Activated CD4-positive, alpha-beta T cell treated with anti-CD3 and anti-CD28 coated beads, Interleukin-2, amount 50 U/mL, for 48 hours (primary cell): Measurements from ENCODE around the gene SLC7A4.
"Not testable (repeated sequence)": the region's sequence is repeated elsewhere in the genome, so short reads cannot be mapped to it uniquely, and the experiment has no call there.

Experiments
- DNase-seq, 2 experiments: peaks; one replicate each; pipeline ENCODE4 v3.0.0-alpha.2; 2020

The SLC7A4 gene

GRCh38 chr22:21018314-21018713, 14.0 kb downstream of the SLC7A4 start:
- no peak for DNase-seq

DNA sequence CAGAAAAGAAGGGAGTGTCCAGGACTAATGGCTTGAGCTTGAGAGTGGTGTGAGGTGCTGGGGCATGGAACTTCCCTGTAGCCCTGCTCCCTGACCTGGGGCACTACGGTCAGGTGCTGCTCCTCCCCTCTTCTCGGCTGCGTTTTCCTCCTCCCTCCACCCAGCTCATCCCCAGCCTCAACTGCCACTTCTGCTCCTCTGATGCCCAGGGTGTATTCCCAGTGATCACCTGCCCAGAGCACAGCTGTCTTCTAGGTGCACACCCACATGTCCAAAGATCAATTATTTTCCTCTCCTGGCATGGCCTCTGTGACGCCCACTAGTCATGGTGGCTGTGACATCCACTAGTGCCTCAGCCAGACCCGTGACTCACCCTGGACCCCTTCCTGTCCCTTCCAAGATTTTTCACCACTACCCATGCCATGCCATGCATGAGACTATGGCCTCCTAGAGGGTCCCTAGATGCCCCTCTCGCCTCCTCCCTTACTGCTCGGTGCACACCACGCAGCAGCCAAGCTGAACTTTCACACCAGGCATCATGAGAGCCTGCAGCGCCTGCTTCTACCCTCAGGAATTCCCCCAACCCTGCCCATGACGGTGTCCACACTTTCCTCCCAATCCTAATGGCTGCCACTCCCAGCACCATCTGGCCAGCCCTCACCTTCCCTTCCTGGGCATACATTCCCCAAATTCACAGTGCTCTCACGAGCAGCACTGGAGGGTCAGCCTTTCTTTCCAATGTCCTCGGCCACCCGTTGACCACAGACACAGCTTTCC, 15.5 kb downstream of the SLC7A4 start:
- no peak for DNase-seq

- DNase-seq, result no peak
These were observed 16.8 kb downstream of the SLC7A4 start for GRCh38 chr22:21015466-21016006.

DNA sequence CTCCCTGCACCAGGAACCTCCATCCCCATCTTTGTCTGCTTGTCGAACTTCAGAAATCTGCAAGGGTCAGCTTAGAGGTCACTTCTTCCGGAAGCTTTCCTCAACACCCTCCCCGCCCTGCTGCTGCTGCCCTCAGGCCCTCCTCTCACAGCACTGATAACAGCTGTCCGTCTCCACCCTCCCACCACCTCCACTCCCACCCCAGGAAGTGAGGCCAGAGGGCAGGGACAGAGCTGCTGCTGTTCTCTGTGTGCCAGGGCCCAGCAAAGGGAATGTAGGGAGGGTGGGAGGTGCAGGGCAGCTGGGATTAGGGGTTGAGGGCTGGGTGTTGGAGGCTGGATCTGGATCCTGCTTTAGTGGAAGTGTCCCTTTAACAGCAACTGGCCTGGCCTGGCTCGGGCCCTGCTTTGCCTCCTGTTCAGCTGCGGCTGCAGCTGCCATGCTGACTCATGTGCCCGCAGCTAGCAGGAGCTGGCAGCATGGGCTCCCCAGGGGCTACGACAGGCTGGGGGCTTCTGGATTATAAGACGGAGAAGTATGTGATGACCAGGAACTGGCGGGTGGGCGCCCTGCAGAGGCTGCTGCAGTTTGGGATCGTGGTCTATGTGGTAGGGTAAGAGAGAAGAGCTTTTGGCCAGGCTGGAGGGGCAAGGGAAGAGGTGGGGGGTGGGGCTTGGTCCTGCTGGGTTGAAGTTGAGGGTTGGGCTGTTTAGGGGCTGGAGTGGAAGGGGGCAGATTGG, 17.5 kb downstream of the SLC7A4 start, which contains the start of gene P2RX6:
P2RX6 (plus strand) TSS at position 440 of the 740 bp plus-strand sequence; CDS start at position 450, 10 bp downstream.
- no peak for DNase-seq

DNA sequence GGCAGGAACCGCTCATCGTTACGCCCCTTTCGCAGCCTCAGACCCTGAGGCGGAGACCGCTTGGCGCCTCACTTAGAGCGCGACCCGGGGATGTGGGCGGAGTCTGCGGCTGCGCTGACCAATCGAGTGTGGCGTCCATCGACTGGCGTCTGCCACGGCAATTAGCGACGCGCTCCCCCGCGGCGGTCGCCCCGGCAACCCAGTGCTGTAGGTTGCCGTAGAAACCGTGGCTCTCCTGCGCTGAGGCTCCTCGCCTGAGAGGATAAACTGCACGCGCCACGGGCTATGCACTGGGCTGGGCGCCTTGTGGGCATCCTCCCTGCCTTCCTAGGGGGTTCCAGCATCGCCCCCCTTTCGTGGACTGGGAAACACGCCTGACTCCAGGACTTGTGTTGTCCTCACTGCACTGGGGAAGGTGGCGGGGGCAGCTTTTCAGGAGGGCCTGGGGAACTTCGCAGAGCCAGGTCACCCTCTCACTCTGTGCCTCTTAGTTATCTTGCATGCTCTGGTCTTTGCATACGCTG, 18.1 kb downstream of the SLC7A4 start:
- DNase-seq, result peak; percentile 89 to 92

GRCh38 chr22:21013657-21014201, 18.6 kb downstream of the SLC7A4 start:
- no peak for DNase-seq

GRCh38 chr22:21012446-21013407, 19.6 kb downstream of the SLC7A4 start:
- no peak for DNase-seq

GRCh38 chr22:21010426-21011113, 21.8 kb downstream of the SLC7A4 start:
- no peak for DNase-seq

DNA sequence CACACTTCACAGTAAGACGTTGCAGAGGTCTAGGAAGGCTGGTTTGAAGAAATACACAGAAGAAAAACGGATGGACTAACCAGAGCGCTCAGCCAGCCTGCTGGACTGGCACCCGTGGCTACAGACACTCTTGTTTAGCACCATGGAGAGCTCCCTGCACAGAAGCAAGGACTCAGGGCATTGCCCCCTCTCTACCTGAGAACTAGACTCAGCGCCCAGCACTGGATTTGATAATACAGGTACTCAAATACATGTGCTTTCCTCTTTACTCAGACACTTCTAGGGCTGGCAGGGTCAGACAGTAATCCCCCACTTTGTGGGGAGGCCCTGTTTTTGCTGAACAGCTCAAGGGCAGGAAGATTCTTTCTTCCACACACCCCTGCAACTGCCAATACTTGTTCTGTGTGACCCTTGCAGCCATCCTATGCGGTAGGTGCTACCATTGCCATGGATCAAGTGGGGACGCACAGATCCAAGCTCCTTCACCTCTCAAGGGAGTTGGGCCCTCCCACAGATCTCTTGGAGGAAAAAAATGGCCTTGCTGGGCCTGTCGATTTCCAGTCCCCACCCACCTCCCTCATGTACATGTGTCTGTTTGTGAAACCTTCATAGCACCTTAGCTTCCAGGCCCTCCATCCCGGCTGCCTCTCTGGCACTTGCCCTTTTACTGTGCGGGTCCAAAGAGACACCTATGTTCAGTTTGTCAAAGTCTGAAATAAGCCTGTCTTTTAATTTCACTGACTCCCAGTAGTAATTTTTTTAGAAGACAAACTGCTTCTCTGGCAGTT, 22.5 kb downstream of the SLC7A4 start:
- no peak for DNase-seq

DNA sequence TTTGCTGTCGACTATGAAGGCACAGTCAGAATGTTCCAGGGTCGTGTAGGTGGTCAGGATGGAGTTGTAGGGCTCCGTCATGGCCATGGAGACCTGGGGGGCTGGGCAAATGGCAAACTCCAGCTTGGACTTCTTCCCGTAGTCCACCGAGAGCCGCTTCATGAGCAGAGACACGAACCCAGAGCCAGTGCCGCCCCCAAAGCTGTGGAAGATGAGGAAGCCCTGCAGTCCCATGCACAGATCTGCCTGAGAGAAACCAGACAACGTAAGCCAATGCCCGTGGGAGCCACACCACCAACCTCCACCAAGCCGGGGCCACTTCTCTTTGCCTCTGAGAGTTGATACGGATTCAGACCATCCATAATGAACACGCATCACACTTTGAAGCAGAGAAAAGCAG, 23.2 kb downstream of the SLC7A4 start:
- DNase-seq, result not testable (repeated sequence)

DNA sequence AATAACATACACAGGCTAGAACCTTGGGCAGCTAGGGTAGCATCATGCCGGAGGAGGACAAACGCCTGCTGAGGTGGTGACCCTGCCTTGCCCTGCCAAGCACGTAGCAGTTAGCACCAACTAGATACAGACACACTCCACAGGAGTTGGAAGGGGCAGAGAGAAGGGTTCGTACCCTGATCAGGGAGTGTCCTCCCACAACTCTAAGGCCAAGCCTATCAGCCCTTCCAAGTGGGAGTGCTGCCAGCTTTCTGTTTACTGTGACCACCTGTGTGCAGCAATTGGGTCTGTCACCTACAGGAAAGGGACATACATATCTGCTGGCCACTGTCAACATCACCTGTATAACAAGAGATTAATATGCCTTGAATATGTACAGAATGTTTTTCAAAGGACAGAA, 28.6 kb downstream of the SLC7A4 start:
- no peak for DNase-seq

GRCh38 chr22:21001601-21002325, 30.6 kb downstream of the SLC7A4 start, which contains the start of gene THAP7:
TSS of gene THAP7 (minus strand) at chr22:21002118. CDS start at chr22:21001911, 207 bp downstream.
- peak; percentile 97 to 98 for DNase-seq

GRCh38 chr22:21000987-21001600, 31.3 kb downstream of the SLC7A4 start:
- no peak for DNase-seq

DNA sequence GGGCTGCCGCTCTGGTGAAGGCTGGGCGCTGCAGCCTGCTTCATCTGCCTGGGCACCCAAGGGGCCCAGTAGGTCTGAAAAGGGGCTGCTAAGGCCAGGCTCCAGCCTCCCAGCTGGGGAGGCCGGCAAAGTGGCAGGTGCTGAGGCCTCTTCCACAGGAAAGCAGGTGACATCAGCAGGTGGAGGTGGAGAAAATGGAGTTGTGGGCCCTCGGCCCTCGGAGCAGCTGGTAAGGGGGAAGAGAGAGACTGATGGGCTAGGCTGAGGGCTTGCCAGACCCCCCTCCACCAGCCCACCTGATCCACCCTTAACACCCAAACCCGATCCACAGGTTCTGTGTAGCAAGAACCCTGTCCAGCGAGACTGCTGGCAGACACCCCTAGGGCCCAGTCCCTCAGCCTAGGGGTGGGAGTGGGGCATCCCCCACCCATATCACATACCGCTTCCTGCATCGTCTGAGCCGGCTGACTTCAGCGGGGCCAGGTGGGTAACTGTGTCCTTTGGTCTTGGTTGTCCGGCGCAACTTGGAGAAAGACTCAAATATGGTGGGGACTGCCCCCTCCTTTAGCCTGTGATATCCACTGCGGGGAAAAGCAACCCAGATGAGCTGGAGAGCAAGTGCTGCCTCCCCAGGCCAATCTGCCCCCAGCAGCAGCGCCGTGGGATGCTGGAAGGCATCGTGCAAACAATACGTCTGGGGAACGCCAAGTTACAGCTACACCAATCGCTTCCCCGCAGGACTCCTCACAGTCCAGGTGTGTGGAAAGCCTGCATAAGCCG, 32.0 kb downstream of the SLC7A4 start:
- peak in 1 of 2 experiments; percentile 26 for DNase-seq

- DNase-seq, result no peak
These were observed 32.8 kb downstream of the SLC7A4 start for GRCh38 chr22:20999350-21000206.

GRCh38 chr22:20998411-20999336, 33.7 kb downstream of the SLC7A4 start:
- no peak for DNase-seq
